RWPE1 (cell line): Measurements from ENCODE around the gene TTC23L.

Source experiments
- CTCF ChIA-PET: fragments of 350-600 bp; sonication (Branson Sonifier 250); formaldehyde crosslinking; extraction: SDS; loops from one replicate; lab custom pipeline; 2021; lab: Yijun Ruan, JAX
- POLR2A ChIA-PET: fragments of 400-600 bp; formaldehyde crosslinking; extraction: SDS; loops from one replicate; lab custom pipeline; 2020; ENCODE audit warnings: antibody characterized with exemption; ENCODE audit not compliant: low non-redundant PET; lab: Yijun Ruan, JAX
- DNase-seq: peaks from one replicate; pipeline ENCODE4 v3.0.0; 2012; ENCODE audit warnings: low spot score
- H3K27ac ChIP-seq: fragments of 450-650 bp; 2 replicates; pipeline ENCODE4 v1.5.1; 2017
- CTCF ChIP-seq: fragments of 450-650 bp; conservative IDR thresholded peaks from 2 replicates; pipeline ENCODE4 v1.5.1; 2017; ENCODE audit warnings: low read depth, mild to moderate bottlenecking

TTC23L gene

GRCh38 chr5:34831303-34831702 lies 7.7 kb upstream of the TTC23L start:
- no peak overlapping the region for H3K27ac ChIP-seq
- POLR2A ChIA-PET = no interaction called here
- DNase-seq = no peak
- CTCF ChIA-PET = no interaction called here
- no peak for TF ChIP-seq CTCF

GRCh38 chr5:34832568-34832967 lies 6.4 kb upstream of the TTC23L start:
- CTCF ChIA-PET = no interaction called here
- no peak for TF ChIP-seq CTCF
- H3K27ac ChIP-seq = no peak overlapping the region

GRCh38 chr5:34833090-34833489 lies 5.9 kb upstream of the TTC23L start:
- no peak for TF ChIP-seq CTCF
- H3K27ac ChIP-seq = no peak overlapping the region
- POLR2A ChIA-PET = no interaction called here
- CTCF ChIA-PET = no interaction called here
- no peak for DNase-seq

More at GRCh38 chr5:34832568-34832967, 6.4 kb upstream of the TTC23L start:
- POLR2A ChIA-PET = no interaction called here
- DNase-seq = no peak

- ChIA-PET POLR2A (no interaction called here), CTCF (interaction anchor here (0.6 kb wide), 1 partner anchor 348 kb away, joined by 3 read pairs; no protein-coding TSS in a partner anchor)
- no peak for TF ChIP-seq CTCF
- no peak overlapping the region for H3K27ac ChIP-seq
- DNase-seq = no peak
Observed at GRCh38 chr5:34833976-34834793, 4.8 kb upstream of the TTC23L start.

GRCh38 chr5:34834794-34835089 lies 4.2 kb upstream of the TTC23L start:
- CTCF ChIA-PET = interaction anchor here (0.6 kb wide), 1 partner anchor 349 kb away, joined by 3 read pairs; no protein-coding TSS in a partner anchor
- TF ChIP-seq CTCF = no peak
- POLR2A ChIA-PET = no interaction called here
- H3K27ac ChIP-seq = no peak overlapping the region
- no peak for DNase-seq

GRCh38 chr5:34835664-34836063 lies 3.3 kb upstream of the TTC23L start:
- ChIA-PET CTCF (no interaction called here), POLR2A (no interaction called here)
- no peak for TF ChIP-seq CTCF

More at GRCh38 chr5:34835664-34836063, 3.3 kb upstream of the TTC23L start:
- no peak overlapping the region for H3K27ac ChIP-seq
- DNase-seq = no peak
